OCI-LY3 (cell line): Measurements from ENCODE around the gene MAK.
"Not testable (repeated sequence)": the region's sequence is repeated elsewhere in the genome, so short reads cannot be mapped to it uniquely, and the experiment has no call there.

Experiments
- H2AFZ ChIP-seq: fragments of 200-600, 300-600 bp; shearing (Covaris generic); 2 replicates; pipeline ENCODE4 v1.6.0; 2014; ENCODE audit warnings: antibody characterized with exemption, low read depth, low read length
- H3K27ac ChIP-seq: fragments of 200-600, 300-600 bp; sonication (generic); 2 replicates; pipeline ENCODE4 v1.5.1; 2014; ENCODE audit warnings: mild to moderate bottlenecking, low read length, moderate library complexity, mixed read lengths
- H3K27me3 ChIP-seq: fragments of 200-600, 300-600 bp; sonication (generic); 2 replicates; pipeline ENCODE4 v1.6.1; 2014; ENCODE audit warnings: low read depth, low read length, mixed read lengths
- H3K36me3 ChIP-seq: fragments of 200-600, 300-600 bp; sonication (generic); replicated peaks from 2 replicates; pipeline ENCODE3; 2014; ENCODE audit warnings: low read depth, low read length, mixed read lengths
- H3K4me1 ChIP-seq: fragments of 300-600, 200-600 bp; sonication (generic); 2 replicates; pipeline ENCODE4 v1.6.1; 2014; ENCODE audit warnings: low read length, mixed read lengths
- H3K4me2 ChIP-seq: fragments of 200-600, 300-600 bp; sonication (generic); 2 replicates; pipeline ENCODE4 v1.6.1; 2014; ENCODE audit warnings: low read length, mixed read lengths
- H3K4me3 ChIP-seq: fragments of 300-600, 200-600 bp; sonication (generic); 2 replicates; pipeline ENCODE4 v1.5.1; 2014; ENCODE audit warnings: antibody characterized with exemption, mild to moderate bottlenecking, low read length, moderate library complexity
- H3K79me2 ChIP-seq: fragments of 300-600, 200-600 bp; shearing (Covaris generic); 2 replicates; pipeline ENCODE4 v1.6.1; 2014; ENCODE audit warnings: mild to moderate bottlenecking, low read length, mixed read lengths
- H3K9ac ChIP-seq: fragments of 300-600, 200-600 bp; shearing (Covaris generic); 2 replicates; pipeline ENCODE4 v1.6.0; 2014; ENCODE audit warnings: mild to moderate bottlenecking, low read length, moderate library complexity
- H3K9me3 ChIP-seq: fragments of 200-600, 300-600 bp; shearing (Covaris generic); 2 replicates; pipeline ENCODE4 v1.6.1; 2014; ENCODE audit warnings: low read length, mixed read lengths; ENCODE audit not compliant: insufficient read depth
- H4K20me1 ChIP-seq: fragments of 200-600, 300-600 bp; sonication (generic); 2 replicates; pipeline ENCODE4 v1.6.1; 2016; ENCODE audit warnings: low read length, mixed read lengths; ENCODE audit not compliant: insufficient read depth
- CTCF ChIP-seq: fragments of 200-600, 300-600 bp; sonication (generic); IDR thresholded peaks from 2 replicates; pipeline ENCODE4 v1.5.1; 2014; ENCODE audit warnings: antibody characterized with exemption, low read length, low read depth
- EZH2phosphoT487 ChIP-seq: fragments of 200-600 bp; shearing (Covaris generic); IDR thresholded peaks from 2 replicates; pipeline ENCODE4 v1.6.1; 2018; ENCODE audit warnings: antibody characterized with exemption, mixed run types, low read depth

Gene MAK

GRCh38 chr6:10746915-10747250, 91.5 kb downstream of the MAK start:
- no peaks in the 10 kb centered on the region for H3K36me3 ChIP-seq
- H3K9ac ChIP-seq: peak overlapping the region; percentile 74
- H3K4me3 ChIP-seq: peak overlapping the region; percentile 86
- H3K27ac ChIP-seq: no peak overlapping the region
- H3K4me1 ChIP-seq: peaks cover 11% of the 10 kb centered on the region; the same call in 1 of the 2 replicates
- TF ChIP-seq EZH2phosphoT487 (no peak), CTCF (no peak)
- H2AFZ ChIP-seq: peak overlapping the region; percentile 43; the same call in 1 of the 2 replicates
- H3K4me2 ChIP-seq: peak overlapping the region; percentile 68
- peaks cover 24% of the 10 kb centered on the region for H3K79me2 ChIP-seq
- no peaks in the 10 kb centered on the region for H3K27me3 ChIP-seq
- H4K20me1 ChIP-seq: no peaks in the 10 kb centered on the region
- no peaks in the 10 kb centered on the region for H3K9me3 ChIP-seq

GRCh38 chr6:10745116-10745515, 93.2 kb downstream of the MAK start:
- Histone ChIP-seq H3K9ac (no peak overlapping the region), H3K4me2 (no peak overlapping the region), H4K20me1 (no peaks in the 10 kb centered on the region), H3K27me3 (no peaks in the 10 kb centered on the region), H3K9me3 (no peaks in the 10 kb centered on the region), H3K4me3 (no peak overlapping the region), H3K4me1 (peaks cover 11% of the 10 kb centered on the region; the same call in 1 of the 2 replicates), H3K27ac (no peak overlapping the region), H2AFZ (no peak overlapping the region), H3K36me3 (no peaks in the 10 kb centered on the region), H3K79me2 (peaks cover 23% of the 10 kb centered on the region)
- TF ChIP-seq EZH2phosphoT487 (no peak), CTCF (no peak)

GRCh38 chr6:10743515-10743914, 94.8 kb downstream of the MAK start:
- TF ChIP-seq CTCF (no peak), EZH2phosphoT487 (no peak)
- no peak overlapping the region for H3K4me3 ChIP-seq
- H3K27me3 ChIP-seq: no peaks in the 10 kb centered on the region
- no peak overlapping the region for H3K4me2 ChIP-seq
- no peaks in the 10 kb centered on the region for H4K20me1 ChIP-seq
- no peaks in the 10 kb centered on the region for H3K9me3 ChIP-seq
- H3K9ac ChIP-seq: no peak overlapping the region
- H3K4me1 ChIP-seq: peaks cover 7% of the 10 kb centered on the region; the same call in 1 of the 2 replicates
- H3K79me2 ChIP-seq: peaks cover 9% of the 10 kb centered on the region
- H2AFZ ChIP-seq: no peak overlapping the region
- H3K36me3 ChIP-seq: no peaks in the 10 kb centered on the region
- H3K27ac ChIP-seq: no peak overlapping the region

GRCh38 chr6:10742251-10742650, 96.1 kb downstream of the MAK start:
- Histone ChIP-seq H3K4me2 (no peak overlapping the region), H4K20me1 (no peaks in the 10 kb centered on the region), H3K36me3 (no peaks in the 10 kb centered on the region), H3K4me3 (no peak overlapping the region), H3K4me1 (peaks cover 4% of the 10 kb centered on the region; the same call in 1 of the 2 replicates), H3K9ac (no peak overlapping the region), H3K27me3 (no peaks in the 10 kb centered on the region), H3K79me2 (no peaks in the 10 kb centered on the region), H2AFZ (no peak overlapping the region), H3K9me3 (no peaks in the 10 kb centered on the region), H3K27ac (no peak overlapping the region)
- TF ChIP-seq CTCF (no peak), EZH2phosphoT487 (no peak)

- not testable (repeated sequence) for H4K20me1 ChIP-seq, H3K4me2 ChIP-seq, H3K36me3 ChIP-seq, H3K9me3 ChIP-seq, H2AFZ ChIP-seq, H3K27me3 ChIP-seq, H3K4me1 ChIP-seq, H3K79me2 ChIP-seq, H3K4me3 ChIP-seq, H3K9ac ChIP-seq, H3K27ac ChIP-seq
Observed at GRCh38 chr6:10741643-10742042, 96.7 kb downstream of the MAK start.
